Neural progenitor cell (in vitro differentiated cells): ENCODE measurements around the gene CDH23. TPM values are rescaled to one million over a fixed set of nuclear protein-coding genes. Genes with fewer than 3 reads are reported as not detected.

Experiments
- DNase-seq: peaks from one replicate; pipeline ENCODE4 v3.0.0-alpha.2; 2016; ENCODE audit warnings: low spot score
- H2AFZ ChIP-seq: fragments of 200-600 bp; sonication (generic); replicated peaks from 2 replicates; pipeline ENCODE4 v1.6.1; 2016; ENCODE audit warnings: antibody characterized with exemption
- H3F3A ChIP-seq: fragments of 200-600 bp; sonication (generic); 2 replicates; pipeline ENCODE4 v1.6.1; 2016; ENCODE audit warnings: antibody characterized with exemption, low read depth
- H3K27ac ChIP-seq: fragments of 200-600 bp; sonication (generic); 2 replicates; pipeline ENCODE4 v1.5.1; 2016; ENCODE audit warnings: mild to moderate bottlenecking
- H3K27me3 ChIP-seq: fragments of 200-600 bp; sonication (generic); 2 replicates; pipeline ENCODE4 v1.6.1; 2016; ENCODE audit warnings: mild to moderate bottlenecking, moderate library complexity
- H3K36me3 ChIP-seq: fragments of 200-600 bp; sonication (generic); 2 replicates; pipeline ENCODE4 v1.5.1; 2016
- H3K4me1 ChIP-seq: fragments of 200-600 bp; sonication (generic); 2 replicates; pipeline ENCODE4 v1.6.1; 2016; ENCODE audit warnings: mixed run types
- H3K4me2 ChIP-seq: fragments of 200-600 bp; sonication (generic); 2 replicates; pipeline ENCODE4 v1.6.1; 2016
- H3K4me3 ChIP-seq: fragments of 200-600 bp; sonication (generic); 2 replicates; pipeline ENCODE4 v1.5.1; 2016
- H3K79me2 ChIP-seq: fragments of 200-600 bp; sonication (generic); 2 replicates; pipeline ENCODE4 v1.6.1; 2016; ENCODE audit warnings: low read depth
- H3K9ac ChIP-seq: fragments of 200-600 bp; sonication (generic); 2 replicates; pipeline ENCODE4 v1.6.1; 2016
- H3K9me3 ChIP-seq: fragments of 200-600 bp; sonication (generic); 2 replicates; pipeline ENCODE4 v1.5.1; 2016; ENCODE audit warnings: low read depth
- H4K20me1 ChIP-seq: fragments of 200-600 bp; sonication (generic); 2 replicates; pipeline ENCODE4 v1.6.1; 2016; ENCODE audit warnings: low read depth
- H3K27ac Mint-ChIP-seq: 3 replicates; pipeline ENCODE4 v1.8.0; 2021; ENCODE audit warnings: mixed read lengths
- H3K27me3 Mint-ChIP-seq: 2 replicates; pipeline ENCODE4 v1.8.0; 2022; ENCODE audit warnings: low read depth, mild to moderate bottlenecking, inconsistent platforms, moderate library complexity, mixed read lengths; ENCODE audit not compliant: insufficient read depth
- H3K36me3 Mint-ChIP-seq: 3 replicates; pipeline ENCODE4 v1.8.0; 2021; ENCODE audit warnings: mixed read lengths
- H3K4me1 Mint-ChIP-seq: 3 replicates; pipeline ENCODE4 v1.8.0; 2021; ENCODE audit warnings: mixed read lengths
- H3K4me3 Mint-ChIP-seq: 3 replicates; pipeline ENCODE4 v1.8.0; 2021; ENCODE audit warnings: mild to moderate bottlenecking, moderate library complexity, mixed read lengths
- H3K9me3 Mint-ChIP-seq: 3 replicates; pipeline ENCODE4 v1.8.0; 2020; ENCODE audit warnings: mixed read lengths
- CTCF ChIP-seq: fragments of 200-600 bp; sonication (generic); IDR thresholded peaks from 2 replicates; pipeline ENCODE4 v1.5.1; 2017; ENCODE audit warnings: antibody characterized with exemption, mild to moderate bottlenecking
- EZH2 ChIP-seq: fragments of 200-600 bp; sonication (generic); IDR thresholded peaks from 2 replicates; pipeline ENCODE4 v1.6.1; 2017; ENCODE audit warnings: antibody characterized with exemption, mild to moderate bottlenecking, moderate library complexity
- EZH2phosphoT487 ChIP-seq: fragments of 200-600 bp; sonication (generic); IDR thresholded peaks from 2 replicates; pipeline ENCODE4 v1.6.1; 2017; ENCODE audit warnings: antibody characterized with exemption
- total RNA-seq: library from RNA; depleted of rRNA; stranded (reverse); fragments of >200 nt; gene quantifications from 2 replicates; pipeline ENCODE4 v1.2.3, GENCODE V29; 2015; ENCODE audit warnings: low replicate concordance

Gene CDH23
- total RNA-seq, 1 donor from 2014 or later, result 5.9 TPM

GRCh38 chr10:71467161-71467560 lies 70.4 kb downstream of the CDH23 start:
- H3K9me3 Mint-ChIP-seq, result no peaks in the 10 kb centered on the region
- H3K27ac ChIP-seq, result no peak overlapping the region
- TF ChIP-seq CTCF (no peak), EZH2 (no peak), EZH2phosphoT487 (no peak)

GRCh38 chr10:71467569-71468362 lies 71.0 kb downstream of the CDH23 start:
- no peak overlapping the region for H3K27ac ChIP-seq
- no peaks in the 10 kb centered on the region for H3K79me2 ChIP-seq
- no peak overlapping the region for H3K4me3 ChIP-seq
- H3K4me1 ChIP-seq, result peaks cover 7% of the 10 kb centered on the region
- Mint-ChIP-seq H3K27me3 (peaks cover 9% of the 10 kb centered on the region), H3K36me3 (no peaks in the 10 kb centered on the region), H3K9me3 (no peaks in the 10 kb centered on the region), H3K27ac (no peak overlapping the region), H3K4me1 (peaks cover 4% of the 10 kb centered on the region), H3K4me3 (no peak overlapping the region)
- H3K9me3 ChIP-seq, result no peaks in the 10 kb centered on the region
- H3F3A ChIP-seq, result no peaks in the 10 kb centered on the region
- TF ChIP-seq CTCF, result no peak
- no peak for TF ChIP-seq EZH2phosphoT487
- TF ChIP-seq EZH2, result no peak
- no peaks in the 10 kb centered on the region for H3K36me3 ChIP-seq
- H3K9ac ChIP-seq, result no peak overlapping the region
- H4K20me1 ChIP-seq, result no peaks in the 10 kb centered on the region
- H3K4me2 ChIP-seq, result no peak overlapping the region
- H2AFZ ChIP-seq, result no peak overlapping the region
- H3K27me3 ChIP-seq, result no peaks in the 10 kb centered on the region
- no peak for DNase-seq

More at GRCh38 chr10:71467161-71467560, 70.4 kb downstream of the CDH23 start:
- H3K4me1 Mint-ChIP-seq, result peaks cover 4% of the 10 kb centered on the region
- Histone ChIP-seq H3K4me3 (no peak overlapping the region), H3K4me1 (peaks cover 7% of the 10 kb centered on the region), H3F3A (no peaks in the 10 kb centered on the region), H3K9ac (no peak overlapping the region), H3K27me3 (no peaks in the 10 kb centered on the region), H2AFZ (no peak overlapping the region), H3K4me2 (no peak overlapping the region), H3K79me2 (no peaks in the 10 kb centered on the region), H3K9me3 (no peaks in the 10 kb centered on the region), H4K20me1 (no peaks in the 10 kb centered on the region), H3K36me3 (no peaks in the 10 kb centered on the region)
- H3K27me3 Mint-ChIP-seq, result peaks cover 9% of the 10 kb centered on the region
- H3K4me3 Mint-ChIP-seq, result no peak overlapping the region
- H3K27ac Mint-ChIP-seq, result no peak overlapping the region
- H3K36me3 Mint-ChIP-seq, result no peaks in the 10 kb centered on the region
- DNase-seq, result no peak

- H2AFZ ChIP-seq, result no peak overlapping the region
- no peak overlapping the region for H3K4me3 Mint-ChIP-seq
- peaks cover 4% of the 10 kb centered on the region for H3K4me1 Mint-ChIP-seq
- no peaks in the 10 kb centered on the region for H3F3A ChIP-seq
- H3K36me3 ChIP-seq, result no peaks in the 10 kb centered on the region
- peaks cover 9% of the 10 kb centered on the region for H3K27me3 Mint-ChIP-seq
- no peaks in the 10 kb centered on the region for H4K20me1 ChIP-seq
- H3K79me2 ChIP-seq, result no peaks in the 10 kb centered on the region
- H3K9me3 Mint-ChIP-seq, result no peaks in the 10 kb centered on the region
- H3K9ac ChIP-seq, result no peak overlapping the region
- H3K36me3 Mint-ChIP-seq, result no peaks in the 10 kb centered on the region
- no peak overlapping the region for H3K27ac Mint-ChIP-seq
- H3K4me3 ChIP-seq, result no peak overlapping the region
- H3K27ac ChIP-seq, result no peak overlapping the region
- H3K4me2 ChIP-seq, result no peak overlapping the region
- peaks cover 7% of the 10 kb centered on the region for H3K4me1 ChIP-seq
- TF ChIP-seq EZH2phosphoT487 (no peak), CTCF (no peak), EZH2 (no peak)
- no peaks in the 10 kb centered on the region for H3K27me3 ChIP-seq
- no peaks in the 10 kb centered on the region for H3K9me3 ChIP-seq
- DNase-seq, result no peak
Observed at GRCh38 chr10:71468363-71469094, 71.8 kb downstream of the CDH23 start.
